ES-I3 (cell line): ENCODE data around the gene DLG2.

Source experiments
- H3K36me3 ChIP-seq: 2 replicates; pipeline ENCODE4 v1.6.1; 2013; ENCODE audit warnings: mild to moderate bottlenecking, low read length, control low read depth, moderate library complexity; ENCODE audit not compliant: insufficient read depth
- H3K4me1 ChIP-seq: 2 replicates; pipeline ENCODE4 v1.6.1; 2013; ENCODE audit warnings: mild to moderate bottlenecking, control low read depth, low read length; ENCODE audit not compliant: insufficient read depth
- H3K9ac ChIP-seq: 2 replicates; pipeline ENCODE4 v1.6.1; 2013; ENCODE audit warnings: low read depth, mild to moderate bottlenecking, low read length, moderate library complexity
- H3K9me3 ChIP-seq: 2 replicates; pipeline ENCODE4 v1.6.1; 2013; ENCODE audit warnings: mild to moderate bottlenecking, low read length, moderate library complexity; ENCODE audit not compliant: control insufficient read depth, insufficient read depth

Gene DLG2

DNA sequence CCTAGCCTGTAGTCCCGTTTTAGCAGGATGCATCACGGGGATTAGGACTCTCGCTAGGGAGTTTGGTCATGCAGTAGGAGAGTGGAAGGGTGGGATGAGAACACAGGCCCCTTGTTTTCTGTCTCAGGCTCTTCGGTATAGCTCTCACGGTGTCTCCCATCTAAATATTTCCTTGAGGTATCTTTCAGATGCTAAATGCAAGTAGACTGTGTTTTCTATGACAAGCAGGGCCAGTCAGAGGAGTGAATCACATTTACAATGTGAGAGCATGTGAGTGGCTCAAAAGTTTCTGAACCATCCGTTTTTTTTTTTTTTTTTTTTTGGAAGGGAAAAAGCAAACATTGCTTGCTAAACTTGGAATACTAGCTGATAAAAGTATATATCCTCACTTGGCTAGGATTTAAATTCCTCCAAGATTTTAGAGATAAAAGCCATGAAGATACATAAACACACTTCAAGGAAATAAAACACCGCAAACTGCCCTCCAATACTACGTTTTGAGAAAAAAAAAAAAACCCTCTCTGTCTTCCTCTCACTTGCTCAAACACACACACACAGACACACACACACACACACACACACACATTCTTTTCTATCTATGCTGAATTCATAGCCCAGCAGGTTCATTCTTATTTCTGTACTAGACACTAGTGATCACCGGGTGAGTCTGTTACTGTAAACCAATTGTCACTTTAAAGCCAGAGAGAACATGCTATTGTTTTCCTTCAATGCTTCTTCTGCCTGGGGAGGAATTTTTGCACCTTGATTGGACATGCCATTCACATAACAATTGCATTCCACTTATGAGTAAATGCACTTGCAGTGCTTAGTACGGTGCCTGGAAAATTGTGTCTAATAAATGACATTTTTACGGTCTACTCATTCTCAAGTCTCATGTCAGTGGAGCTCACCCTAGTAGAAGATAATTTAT, 2116.3 kb downstream of the DLG2 start:
- peaks cover 7% of the 10 kb centered on the region; the same call in 1 of the 2 replicates for H3K4me1 ChIP-seq
- H3K9ac ChIP-seq = no peak overlapping the region
- H3K9me3 ChIP-seq = no peaks in the 10 kb centered on the region
- H3K36me3 ChIP-seq = no peaks in the 10 kb centered on the region

DNA sequence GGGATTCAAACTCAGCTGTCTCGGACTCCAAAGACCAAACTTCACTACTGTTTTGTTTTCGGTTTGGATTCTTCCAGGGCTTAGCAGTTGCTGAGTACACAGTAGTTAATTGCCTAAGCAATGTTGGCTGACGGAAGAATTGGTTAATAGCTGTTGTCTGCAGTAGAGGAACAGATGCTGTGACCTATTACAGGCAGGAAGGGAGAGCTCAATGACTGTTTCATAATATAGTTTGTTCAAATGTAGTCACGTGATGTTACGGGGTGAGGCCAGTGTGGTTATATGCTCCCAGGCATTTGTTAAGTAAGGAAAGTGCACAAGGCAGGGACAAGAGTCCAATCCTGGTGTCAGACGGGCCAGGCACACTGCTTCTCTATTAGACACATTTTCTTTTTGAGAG, 2118.3 kb downstream of the DLG2 start:
- H3K4me1 ChIP-seq = peaks cover 7% of the 10 kb centered on the region; the same call in 1 of the 2 replicates
- no peak overlapping the region for H3K9ac ChIP-seq
- H3K36me3 ChIP-seq = no peaks in the 10 kb centered on the region
- H3K9me3 ChIP-seq = no peaks in the 10 kb centered on the region

GRCh38 chr11:83502041-83502440, 2125.1 kb downstream of the DLG2 start:
- no peaks in the 10 kb centered on the region for H3K9me3 ChIP-seq
- no peaks in the 10 kb centered on the region for H3K4me1 ChIP-seq
- H3K9ac ChIP-seq = no peak overlapping the region
- H3K36me3 ChIP-seq = no peaks in the 10 kb centered on the region

DNA sequence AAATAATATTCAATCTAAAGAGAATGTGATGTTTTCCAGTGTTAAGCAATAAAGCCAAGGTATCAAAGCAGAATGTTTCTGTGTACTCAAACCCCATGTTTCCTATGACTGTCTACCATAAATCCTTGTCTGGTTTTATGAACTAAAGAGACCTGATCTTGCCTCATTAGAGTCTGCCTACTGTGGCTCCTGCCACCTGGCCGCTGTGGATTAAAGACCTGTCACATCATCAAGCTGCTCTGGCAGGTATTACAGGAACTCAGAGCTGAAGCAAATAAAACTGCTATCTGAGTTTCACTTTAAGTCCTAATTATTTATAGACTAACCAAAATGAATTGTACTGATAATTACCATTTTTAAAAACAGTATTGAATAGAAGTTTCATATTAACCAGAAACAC, 2133.2 kb downstream of the DLG2 start:
- no peaks in the 10 kb centered on the region for H3K4me1 ChIP-seq
- H3K9me3 ChIP-seq = no peaks in the 10 kb centered on the region
- no peaks in the 10 kb centered on the region for H3K36me3 ChIP-seq
- no peak overlapping the region for H3K9ac ChIP-seq

GRCh38 chr11:83493034-83493433, 2134.1 kb downstream of the DLG2 start:
- Histone ChIP-seq H3K36me3 (no peaks in the 10 kb centered on the region), H3K9me3 (no peaks in the 10 kb centered on the region), H3K4me1 (no peaks in the 10 kb centered on the region), H3K9ac (no peak overlapping the region)

- Histone ChIP-seq H3K4me1 (peaks cover 18% of the 10 kb centered on the region), H3K36me3 (no peaks in the 10 kb centered on the region), H3K9ac (no peak overlapping the region), H3K9me3 (no peaks in the 10 kb centered on the region)
These were observed 2143.3 kb downstream of the DLG2 start for GRCh38 chr11:83483808-83484207.

DNA sequence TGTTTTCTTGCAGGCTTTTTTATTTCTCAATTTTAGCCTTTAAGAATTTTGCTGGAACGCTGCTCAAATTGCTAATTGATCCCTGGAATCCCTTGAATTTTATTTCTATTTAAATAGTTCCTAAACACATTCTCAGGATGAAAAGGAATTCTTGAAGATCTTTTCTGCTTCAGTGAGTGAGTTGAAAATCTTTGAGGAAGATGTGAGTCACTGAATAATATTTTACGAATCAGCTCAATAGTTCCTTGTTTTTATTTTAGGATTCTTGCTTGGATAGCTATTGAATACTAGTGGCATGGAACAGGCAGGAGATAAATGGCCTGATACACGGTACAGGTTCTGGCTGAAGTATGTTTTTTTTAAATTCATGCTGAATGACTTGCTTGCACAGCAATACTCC, 2146.3 kb downstream of the DLG2 start:
- Histone ChIP-seq H3K9ac (no peak overlapping the region), H3K36me3 (no peaks in the 10 kb centered on the region), H3K9me3 (no peaks in the 10 kb centered on the region), H3K4me1 (peaks cover 14% of the 10 kb centered on the region)

- peaks cover 11% of the 10 kb centered on the region; the same call in 1 of the 2 replicates for H3K4me1 ChIP-seq
- H3K9me3 ChIP-seq = no peaks in the 10 kb centered on the region
- no peaks in the 10 kb centered on the region for H3K36me3 ChIP-seq
- H3K9ac ChIP-seq = no peak overlapping the region
These were observed 2146.9 kb downstream of the DLG2 start for GRCh38 chr11:83480251-83480650.

- no peaks in the 10 kb centered on the region for H3K36me3 ChIP-seq
- peaks cover 6% of the 10 kb centered on the region; the same call in 1 of the 2 replicates for H3K4me1 ChIP-seq
- H3K9me3 ChIP-seq = no peaks in the 10 kb centered on the region
- no peak overlapping the region for H3K9ac ChIP-seq
These were observed 2149.4 kb downstream of the DLG2 start for GRCh38 chr11:83477772-83478171.

DNA sequence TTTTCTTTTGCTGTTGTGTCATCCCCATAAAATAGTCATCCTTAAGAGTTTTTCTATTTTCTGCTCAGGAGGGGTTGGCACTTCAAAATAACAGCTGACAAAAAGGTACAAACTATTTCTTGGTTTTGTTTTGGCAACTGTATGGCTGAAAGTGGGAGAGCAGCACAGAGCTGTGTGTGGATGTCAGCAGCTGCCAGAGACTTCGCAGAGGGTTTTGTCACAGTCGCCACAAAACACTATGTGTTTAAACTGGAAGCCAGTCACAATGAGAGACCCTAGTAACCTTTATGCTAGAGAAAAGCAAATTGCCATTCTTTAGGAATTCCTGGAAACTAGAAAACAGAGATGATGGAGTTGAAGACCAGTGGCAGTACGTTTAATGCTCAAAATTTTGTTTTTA, 2151.4 kb downstream of the DLG2 start:
- H3K4me1 ChIP-seq = peaks cover 4% of the 10 kb centered on the region; the same call in 1 of the 2 replicates
- no peak overlapping the region for H3K9ac ChIP-seq
- no peaks in the 10 kb centered on the region for H3K9me3 ChIP-seq
- H3K36me3 ChIP-seq = no peaks in the 10 kb centered on the region

- H3K9me3 ChIP-seq = no peaks in the 10 kb centered on the region
- H3K36me3 ChIP-seq = no peaks in the 10 kb centered on the region
- H3K4me1 ChIP-seq = no peaks in the 10 kb centered on the region
- no peak overlapping the region for H3K9ac ChIP-seq
These were observed 2153.4 kb downstream of the DLG2 start for GRCh38 chr11:83473743-83474142.

GRCh38 chr11:83472806-83473205, 2154.3 kb downstream of the DLG2 start:
- H3K4me1 ChIP-seq = no peaks in the 10 kb centered on the region
- no peaks in the 10 kb centered on the region for H3K36me3 ChIP-seq
- H3K9me3 ChIP-seq = no peaks in the 10 kb centered on the region
- H3K9ac ChIP-seq = no peak overlapping the region

- Histone ChIP-seq H3K36me3 (no peaks in the 10 kb centered on the region), H3K9me3 (no peaks in the 10 kb centered on the region), H3K9ac (no peak overlapping the region), H3K4me1 (no peaks in the 10 kb centered on the region)
These were observed 2155.1 kb downstream of the DLG2 start for GRCh38 chr11:83471831-83472727.

DNA sequence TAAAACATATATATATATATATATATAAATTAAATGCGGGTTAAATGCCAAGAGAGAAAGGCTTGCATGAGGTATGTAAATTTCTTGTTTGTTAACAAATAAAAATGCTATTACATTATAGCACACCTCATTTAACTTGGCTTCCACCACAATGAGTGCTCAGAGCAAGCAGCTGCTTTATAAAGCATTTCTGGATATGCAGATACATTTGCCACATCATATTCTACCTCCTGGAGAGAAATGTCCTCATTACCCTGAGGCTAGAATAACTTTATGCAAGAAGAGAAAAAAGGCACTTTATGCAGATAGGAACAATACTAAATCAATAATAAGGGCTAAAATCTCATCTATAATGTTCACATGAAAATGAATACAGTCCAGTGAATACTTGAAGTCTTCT, 2159.3 kb downstream of the DLG2 start:
- Histone ChIP-seq H3K36me3 (no peaks in the 10 kb centered on the region), H3K9me3 (no peaks in the 10 kb centered on the region), H3K4me1 (no peaks in the 10 kb centered on the region), H3K9ac (no peak overlapping the region)
